ENCODE results near the gene LYZL1. TPM values are rescaled to one million over a fixed set of nuclear protein-coding genes. Genes with fewer than 3 reads are reported as not detected.

Gene LYZL1
- total and polyA plus RNA-seq, 12 donors = not detected

DNA sequence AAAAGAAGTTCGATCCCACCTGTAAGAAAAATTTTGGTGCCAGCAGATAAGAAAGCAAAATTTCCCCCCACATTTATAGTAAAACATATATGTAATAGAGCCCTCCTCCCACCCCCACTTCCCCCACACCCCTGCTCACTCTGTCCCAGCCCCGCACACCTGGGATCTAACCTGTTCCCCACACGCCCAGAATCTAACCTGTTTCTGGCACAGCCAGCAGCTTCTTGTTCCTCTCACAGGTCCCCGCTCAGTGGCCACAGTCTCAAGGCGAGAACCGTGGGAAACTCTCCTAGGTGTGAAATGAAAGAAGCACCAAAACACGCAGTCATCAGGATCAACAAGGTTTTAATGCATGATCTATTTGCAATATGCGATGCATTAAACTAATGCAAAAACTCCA, 32.8 kb downstream of the LYZL1 start:
- intact Hi-C loops (cut with DNase I) = no loop called here
- Histone ChIP-seq H3K4me3 (no peak overlapping the region), H3K27me3 (no peaks in the 10 kb centered on the region), H3K9me3 (replicated peaks in 1 of 3) (no peaks in the 10 kb centered on the region), H3K36me3 (replicated peaks in 1 of 2) (no peaks in the 10 kb centered on the region), H3K4me1 (replicated peaks in 1 of 2) (no peaks in the 10 kb centered on the region), H3K27ac (no peak overlapping the region)
- WGBS, 4 donors = 88 to 96% (median 91%) methylated on average over 8 of the region's 8 CpGs
- DNase-seq = no peak
- TF ChIP-seq POLR2A (IDR thresholded peaks at IDR 0.05) = no peak
- no peak for TF ChIP-seq CTCF (IDR thresholded peaks at IDR 0.05)

DNA sequence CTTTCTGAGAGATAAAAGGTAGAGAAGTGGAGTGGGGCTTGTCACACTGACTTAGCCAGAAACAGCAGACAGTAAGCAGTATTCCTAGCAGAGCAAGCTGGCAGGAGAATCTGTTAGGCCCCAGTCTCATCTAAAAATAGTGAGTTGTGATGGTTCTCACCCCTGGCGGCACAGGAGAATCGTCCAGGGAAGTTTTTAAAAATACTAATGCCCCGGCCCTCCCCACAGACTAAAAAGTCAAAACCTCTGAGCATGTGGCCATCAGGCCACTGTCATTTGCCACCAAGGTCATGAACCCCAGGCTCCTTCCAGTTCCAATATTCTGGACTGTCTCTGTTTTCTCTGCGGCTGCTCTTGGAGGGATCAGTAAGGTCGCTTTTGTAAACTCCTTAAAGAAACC, 34.0 kb downstream of the LYZL1 start:
- Histone ChIP-seq H3K36me3 (replicated peaks in 1 of 2) (no peaks in the 10 kb centered on the region), H3K4me3 (no peak overlapping the region), H3K9me3 (replicated peaks in 1 of 3) (no peaks in the 10 kb centered on the region), H3K4me1 (replicated peaks in 1 of 2) (no peaks in the 10 kb centered on the region), H3K27me3 (no peaks in the 10 kb centered on the region), H3K27ac (no peak overlapping the region)
- TF ChIP-seq CTCF (IDR thresholded peaks at IDR 0.05) = no peak
- TF ChIP-seq POLR2A (IDR thresholded peaks at IDR 0.05) = no peak
- intact Hi-C loops (cut with DNase I) = no loop called here
- no peak for DNase-seq
- 54 to 70% (median 63%) methylated on average over 5 of the region's 5 CpGs for WGBS, 4 donors

DNA sequence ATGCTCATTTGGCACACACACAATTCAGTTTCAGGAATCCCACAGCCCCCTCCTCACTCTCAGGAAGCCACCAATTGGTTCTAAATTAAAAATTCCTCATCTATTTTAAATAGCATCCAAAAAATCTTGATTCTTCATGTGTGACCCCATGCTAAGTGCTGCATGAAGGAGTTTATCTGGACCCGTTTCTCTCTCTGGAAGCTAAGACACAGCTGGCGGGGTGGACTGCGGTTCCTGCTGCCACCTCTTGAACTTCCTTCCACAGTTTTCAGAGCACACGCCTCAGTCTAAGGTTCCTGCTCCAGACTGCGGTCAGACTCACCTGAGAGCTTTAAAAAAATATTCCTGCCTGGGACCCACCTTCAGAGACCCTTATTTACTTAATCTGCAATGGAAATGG, 34.5 kb downstream of the LYZL1 start:
- H3K27me3 ChIP-seq = no peaks in the 10 kb centered on the region
- TF ChIP-seq CTCF (IDR thresholded peaks at IDR 0.05) = no peak
- TF ChIP-seq POLR2A (IDR thresholded peaks at IDR 0.05) = no peak
- WGBS, 4 donors = 46 to 67% (median 64%) methylated on average over 5 of the region's 5 CpGs
- no peaks in the 10 kb centered on the region for H3K9me3 ChIP-seq (replicated peaks in 1 of 3)
- no peak overlapping the region for H3K27ac ChIP-seq
- H3K36me3 ChIP-seq (replicated peaks in 1 of 2) = no peaks in the 10 kb centered on the region
- H3K4me3 ChIP-seq = no peak overlapping the region
- intact Hi-C loops (cut with DNase I) = no loop called here
- DNase-seq = no peak
- H3K4me1 ChIP-seq (replicated peaks in 1 of 2) = no peaks in the 10 kb centered on the region

GRCh38 chr10:29324220-29324841, 35.5 kb downstream of the LYZL1 start:
- DNase-seq = no peak
- no peaks in the 10 kb centered on the region for H3K4me1 ChIP-seq (replicated peaks in 1 of 2)
- TF ChIP-seq POLR2A (IDR thresholded peaks at IDR 0.05) (no peak), CTCF (IDR thresholded peaks at IDR 0.05) (no peak)
- H3K27me3 ChIP-seq = no peaks in the 10 kb centered on the region
- no peak overlapping the region for H3K4me3 ChIP-seq
- intact Hi-C loops (cut with DNase I) = no loop called here
- 72 to 77% (median 74%) methylated on average over 11 of the region's 11 CpGs for WGBS, 4 donors
- H3K36me3 ChIP-seq (replicated peaks in 1 of 2) = no peaks in the 10 kb centered on the region
- H3K9me3 ChIP-seq (replicated peaks in 1 of 3) = no peaks in the 10 kb centered on the region
- no peak overlapping the region for H3K27ac ChIP-seq
